Measurements from ENCODE around the gene FRMPD1. TPM values are rescaled to one million over a fixed set of nuclear protein-coding genes. Genes with fewer than 3 reads are reported as not detected.
A peak's percentile ranks its signal among the peaks of the same experiment; 100 is the strongest.

Gene FRMPD1
- total RNA-seq, 4 donors from 2014 or later, result 12.9 to 23.9 (median 16.2) TPM

GRCh38 chr9:37732086-37732741, 81.5 kb downstream of the FRMPD1 start:
- no peak for DNase-seq (ENCODE audit: low spot score in 2 of 2)
- TF ChIP-seq POLR2A (IDR thresholded peaks at IDR 0.05), result no peak
- no peak for TF ChIP-seq CTCF (IDR thresholded peaks at IDR 0.05)
- intact Hi-C loops (cut with DNase I; ENCODE audit: low total_unique reads), result no loop called here
- WGBS, 2 donors, result 67 to 78% methylated on average over 10 of the region's 10 CpGs
- H3K4me3 ChIP-seq (ENCODE audit: low read depth, poor library complexity, severe bottlenecking), result no peak overlapping the region

- TF ChIP-seq CTCF (IDR thresholded peaks at IDR 0.05) (no peak), POLR2A (IDR thresholded peaks at IDR 0.05) (no peak)
- WGBS, 2 donors, result 43 to 78% methylated on average over 2 of the region's 2 CpGs
- no peak for DNase-seq (ENCODE audit: low spot score in 2 of 2)
- H3K4me3 ChIP-seq (ENCODE audit: low read depth, poor library complexity, severe bottlenecking), result no peak overlapping the region
- intact Hi-C loops (cut with DNase I; ENCODE audit: low total_unique reads), result no loop called here
These were observed 82.2 kb downstream of the FRMPD1 start for GRCh38 chr9:37732952-37733351.

- 88 to 89% methylated on average over 5 of the region's 5 CpGs for WGBS, 2 donors
- TF ChIP-seq POLR2A (IDR thresholded peaks at IDR 0.05) (no peak), CTCF (IDR thresholded peaks at IDR 0.05) (no peak)
- DNase-seq (ENCODE audit: low spot score in 2 of 2), result no peak
- intact Hi-C loops (cut with DNase I; ENCODE audit: low total_unique reads), result no loop called here
- no peak overlapping the region for H3K4me3 ChIP-seq (ENCODE audit: low read depth, poor library complexity, severe bottlenecking)
These were observed 88.5 kb downstream of the FRMPD1 start for GRCh38 chr9:37739222-37739621.

- TF ChIP-seq POLR2A (IDR thresholded peaks at IDR 0.05), result no peak
- no peak for TF ChIP-seq CTCF (IDR thresholded peaks at IDR 0.05)
- DNase-seq (ENCODE audit: low spot score in 2 of 2), result no peak
- intact Hi-C loops (cut with DNase I; ENCODE audit: low total_unique reads), result no loop called here
- WGBS, 2 donors, result 88 to 92% methylated on average over 16 of the region's 16 CpGs
- H3K4me3 ChIP-seq (ENCODE audit: low read depth, poor library complexity, severe bottlenecking), result no peak overlapping the region
These were observed 89.4 kb downstream of the FRMPD1 start for GRCh38 chr9:37740128-37740527.

GRCh38 chr9:37740631-37741328, 90.0 kb downstream of the FRMPD1 start:
- intact Hi-C loops (cut with DNase I; ENCODE audit: low total_unique reads), result no loop called here
- TF ChIP-seq CTCF (IDR thresholded peaks at IDR 0.05), result no peak
- no peak for TF ChIP-seq POLR2A (IDR thresholded peaks at IDR 0.05)
- 86 to 89% methylated on average over 11 of the region's 15 CpGs for WGBS, 2 donors

More at GRCh38 chr9:37740631-37741328, 90.0 kb downstream of the FRMPD1 start:
- DNase-seq (ENCODE audit: low spot score in 2 of 2), result peak in 1 of 2 donors; percentile 31
- no peak overlapping the region for H3K4me3 ChIP-seq (ENCODE audit: low read depth, poor library complexity, severe bottlenecking)
